AG10803 (cell line): Measurements from ENCODE around the gene ZNF75A.

Experiments used
- DNase-seq: peaks from one replicate; pipeline ENCODE4 v3.0.0; 2010; ENCODE audit warnings: low read depth
- H3K4me3 ChIP-seq: 2 replicates; pipeline ENCODE4 v1.5.1; 2011; ENCODE audit warnings: mild to moderate bottlenecking, low read length, control low read depth
- TF ChIP-seq, protein P1 (sequence below): conservative IDR thresholded peaks from 2 replicates; pipeline ENCODE4 v1.5.1; 2011; ENCODE audit warnings: mild to moderate bottlenecking, low read length, control low read depth, inconsistent platforms

Gene ZNF75A

GRCh38 chr16:3355589-3355988 lies 50.3 kb downstream of the ZNF75A start, which contains the start of gene OR2C1:
TSS of gene OR2C1 (plus strand) at chr16:3355889. CDS start at chr16:3355941, 52 bp downstream.
- DNase-seq: no peak
- TF ChIP-seq, protein P1, sequence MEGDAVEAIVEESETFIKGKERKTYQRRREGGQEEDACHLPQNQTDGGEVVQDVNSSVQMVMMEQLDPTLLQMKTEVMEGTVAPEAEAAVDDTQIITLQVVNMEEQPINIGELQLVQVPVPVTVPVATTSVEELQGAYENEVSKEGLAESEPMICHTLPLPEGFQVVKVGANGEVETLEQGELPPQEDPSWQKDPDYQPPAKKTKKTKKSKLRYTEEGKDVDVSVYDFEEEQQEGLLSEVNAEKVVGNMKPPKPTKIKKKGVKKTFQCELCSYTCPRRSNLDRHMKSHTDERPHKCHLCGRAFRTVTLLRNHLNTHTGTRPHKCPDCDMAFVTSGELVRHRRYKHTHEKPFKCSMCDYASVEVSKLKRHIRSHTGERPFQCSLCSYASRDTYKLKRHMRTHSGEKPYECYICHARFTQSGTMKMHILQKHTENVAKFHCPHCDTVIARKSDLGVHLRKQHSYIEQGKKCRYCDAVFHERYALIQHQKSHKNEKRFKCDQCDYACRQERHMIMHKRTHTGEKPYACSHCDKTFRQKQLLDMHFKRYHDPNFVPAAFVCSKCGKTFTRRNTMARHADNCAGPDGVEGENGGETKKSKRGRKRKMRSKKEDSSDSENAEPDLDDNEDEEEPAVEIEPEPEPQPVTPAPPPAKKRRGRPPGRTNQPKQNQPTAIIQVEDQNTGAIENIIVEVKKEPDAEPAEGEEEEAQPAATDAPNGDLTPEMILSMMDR: no peak
- H3K4me3 ChIP-seq: no peak within 1 kb of the TSS

- no peak for DNase-seq
- TF ChIP-seq, protein P1: no peak
- H3K4me3 ChIP-seq: no peak overlapping the region
Measured at GRCh38 chr16:3356118-3356517, 50.8 kb downstream of the ZNF75A start.

- peak; percentile 16 for DNase-seq
- TF ChIP-seq, protein P1: no peak
- H3K4me3 ChIP-seq: no peak overlapping the region
Measured at GRCh38 chr16:3358871-3359270, 53.6 kb downstream of the ZNF75A start.

GRCh38 chr16:3362931-3363330 lies 57.6 kb downstream of the ZNF75A start:
- H3K4me3 ChIP-seq: no peak overlapping the region
- TF ChIP-seq, protein P1: no peak
- DNase-seq: no peak

GRCh38 chr16:3363793-3364192 lies 58.5 kb downstream of the ZNF75A start:
- no peak for DNase-seq
- TF ChIP-seq, protein P1: no peak
- H3K4me3 ChIP-seq: no peak overlapping the region

GRCh38 chr16:3364774-3365427 lies 59.6 kb downstream of the ZNF75A start:
- TF ChIP-seq, protein P1: no peak
- DNase-seq: peak; percentile 97
- peak overlapping the region; percentile 81 for H3K4me3 ChIP-seq
